Ishikawa (cell line): Measurements from ENCODE around the gene SYS1.

ENCODE experiments used
- CEBPB ChIP-seq: IDR thresholded peaks from 2 replicates; pipeline ENCODE4 v1.6.1; 2012
- EP300 ChIP-seq: IDR thresholded peaks from 2 replicates; pipeline ENCODE4 v1.6.1; 2012; ENCODE audit warnings: borderline replicate concordance
- FOXM1 ChIP-seq: IDR thresholded peaks from 2 replicates; pipeline ENCODE4 v1.6.1; 2012; ENCODE audit warnings: low read depth, borderline replicate concordance
- NFIC ChIP-seq: IDR thresholded peaks from 2 replicates; pipeline ENCODE4 v1.6.1; 2012
- TAF1 ChIP-seq: IDR thresholded peaks from 2 replicates; pipeline ENCODE4 v1.6.1; 2012; ENCODE audit warnings: low read depth, mild to moderate bottlenecking
- YY1 ChIP-seq: IDR thresholded peaks from 2 replicates; pipeline ENCODE4 v1.6.1; 2012; ENCODE audit warnings: low read depth
- TF ChIP-seq, protein P1 (sequence below): IDR thresholded peaks from 2 replicates; pipeline ENCODE4 v1.6.1; 2012; ENCODE audit warnings: low read depth, mild to moderate bottlenecking
- TF ChIP-seq, protein P2 (sequence below): IDR thresholded peaks from 2 replicates; pipeline ENCODE4 v1.6.1; 2012

DNA sequence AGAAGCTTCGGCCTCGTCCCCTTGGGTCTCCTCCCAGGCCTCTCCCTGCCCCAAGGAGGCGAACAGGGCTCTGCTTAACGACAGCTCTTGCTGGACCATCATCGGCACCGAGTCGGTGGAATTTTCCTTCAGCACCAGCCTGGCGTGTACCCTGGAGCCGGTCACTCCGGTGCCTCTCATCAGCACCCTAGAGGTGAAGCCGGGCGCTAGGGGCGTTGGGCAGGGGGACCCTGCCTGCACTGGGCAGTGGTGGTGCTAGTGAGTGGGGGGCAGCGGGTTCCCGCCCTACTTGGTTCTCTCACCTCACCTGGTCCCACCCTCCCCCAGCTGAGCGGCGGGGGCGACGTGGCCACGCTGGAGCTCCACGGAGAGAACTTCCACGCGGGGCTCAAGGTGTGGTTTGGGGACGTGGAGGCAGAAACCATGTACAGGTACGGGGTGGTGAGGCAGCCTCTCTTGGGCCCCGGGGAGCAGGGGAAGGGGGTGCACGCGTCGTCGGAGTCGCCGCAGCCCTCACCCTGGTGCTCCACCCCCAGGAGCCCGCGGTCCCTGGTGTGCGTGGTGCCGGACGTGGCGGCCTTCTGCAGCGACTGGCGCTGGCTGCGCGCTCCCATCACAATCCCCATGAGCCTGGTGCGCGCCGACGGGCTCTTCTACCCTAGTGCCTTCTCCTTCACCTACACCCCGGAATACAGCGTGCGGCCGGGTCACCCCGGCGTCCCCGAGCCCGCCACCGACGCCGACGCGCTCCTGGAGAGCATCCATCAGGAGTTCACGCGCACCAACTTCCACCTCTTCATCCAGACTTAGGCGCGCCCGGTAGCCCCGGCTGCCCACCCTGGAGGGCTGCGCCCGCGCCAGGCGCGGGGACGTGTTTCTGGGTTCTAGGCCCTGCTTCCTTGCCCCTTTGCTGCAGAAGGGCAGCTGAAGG is 46.5 kb upstream of the SYS1 start:
- no peak for TF ChIP-seq EP300
- TF ChIP-seq, protein P1, sequence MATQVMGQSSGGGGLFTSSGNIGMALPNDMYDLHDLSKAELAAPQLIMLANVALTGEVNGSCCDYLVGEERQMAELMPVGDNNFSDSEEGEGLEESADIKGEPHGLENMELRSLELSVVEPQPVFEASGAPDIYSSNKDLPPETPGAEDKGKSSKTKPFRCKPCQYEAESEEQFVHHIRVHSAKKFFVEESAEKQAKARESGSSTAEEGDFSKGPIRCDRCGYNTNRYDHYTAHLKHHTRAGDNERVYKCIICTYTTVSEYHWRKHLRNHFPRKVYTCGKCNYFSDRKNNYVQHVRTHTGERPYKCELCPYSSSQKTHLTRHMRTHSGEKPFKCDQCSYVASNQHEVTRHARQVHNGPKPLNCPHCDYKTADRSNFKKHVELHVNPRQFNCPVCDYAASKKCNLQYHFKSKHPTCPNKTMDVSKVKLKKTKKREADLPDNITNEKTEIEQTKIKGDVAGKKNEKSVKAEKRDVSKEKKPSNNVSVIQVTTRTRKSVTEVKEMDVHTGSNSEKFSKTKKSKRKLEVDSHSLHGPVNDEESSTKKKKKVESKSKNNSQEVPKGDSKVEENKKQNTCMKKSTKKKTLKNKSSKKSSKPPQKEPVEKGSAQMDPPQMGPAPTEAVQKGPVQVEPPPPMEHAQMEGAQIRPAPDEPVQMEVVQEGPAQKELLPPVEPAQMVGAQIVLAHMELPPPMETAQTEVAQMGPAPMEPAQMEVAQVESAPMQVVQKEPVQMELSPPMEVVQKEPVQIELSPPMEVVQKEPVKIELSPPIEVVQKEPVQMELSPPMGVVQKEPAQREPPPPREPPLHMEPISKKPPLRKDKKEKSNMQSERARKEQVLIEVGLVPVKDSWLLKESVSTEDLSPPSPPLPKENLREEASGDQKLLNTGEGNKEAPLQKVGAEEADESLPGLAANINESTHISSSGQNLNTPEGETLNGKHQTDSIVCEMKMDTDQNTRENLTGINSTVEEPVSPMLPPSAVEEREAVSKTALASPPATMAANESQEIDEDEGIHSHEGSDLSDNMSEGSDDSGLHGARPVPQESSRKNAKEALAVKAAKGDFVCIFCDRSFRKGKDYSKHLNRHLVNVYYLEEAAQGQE, result no peak
- TF ChIP-seq CEBPB, result no peak
- no peak for TF ChIP-seq TAF1
- TF ChIP-seq NFIC, result no peak
- TF ChIP-seq, protein P2, sequence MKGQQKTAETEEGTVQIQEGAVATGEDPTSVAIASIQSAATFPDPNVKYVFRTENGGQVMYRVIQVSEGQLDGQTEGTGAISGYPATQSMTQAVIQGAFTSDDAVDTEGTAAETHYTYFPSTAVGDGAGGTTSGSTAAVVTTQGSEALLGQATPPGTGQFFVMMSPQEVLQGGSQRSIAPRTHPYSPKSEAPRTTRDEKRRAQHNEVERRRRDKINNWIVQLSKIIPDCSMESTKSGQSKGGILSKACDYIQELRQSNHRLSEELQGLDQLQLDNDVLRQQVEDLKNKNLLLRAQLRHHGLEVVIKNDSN, result no peak
- no peak for TF ChIP-seq FOXM1
- TF ChIP-seq YY1, result no peak
